K562 (cell line): Measurements from ENCODE around the gene ASCL3. TPM values are rescaled to one million over a fixed set of nuclear protein-coding genes. Genes with fewer than 3 reads are reported as not detected.

Experiments used
- ARID1B ChIP-seq: fragments of 450-650 bp; IDR thresholded peaks from 2 replicates; pipeline ENCODE4 v1.6.1; 2016; ENCODE audit warnings: antibody characterized with exemption, mild to moderate bottlenecking, inconsistent platforms
- BDP1 ChIP-seq: IDR thresholded peaks from 3 replicates; pipeline ENCODE4 v1.6.1; 2011; ENCODE audit not compliant: insufficient read length, insufficient read depth
- BRD4 ChIP-seq: fragments of 200-600 bp; sonication (generic); IDR thresholded peaks from 2 replicates; pipeline ENCODE4 v1.6.1; 2017; ENCODE audit warnings: inconsistent platforms
- DEAF1 ChIP-seq: fragments of 450-650 bp; formaldehyde crosslinking; IDR thresholded peaks from 2 replicates; pipeline ENCODE4 v1.4.0; 2020; ENCODE audit warnings: mild to moderate bottlenecking, moderate library complexity
- HEY1 ChIP-seq: fragments of 250-450 bp; sonication (Bioruptor Pico); IDR thresholded peaks from 2 replicates; pipeline ENCODE4 v1.5.0; 2020; ENCODE audit warnings: mild to moderate bottlenecking, moderate library complexity, borderline replicate concordance
- HMGN3 ChIP-seq: IDR thresholded peaks from 2 replicates; pipeline ENCODE4 v1.6.1; 2011; ENCODE audit warnings: borderline replicate concordance, low read depth, mild to moderate bottlenecking, mixed read lengths, low read length; ENCODE audit not compliant: insufficient read length; ENCODE audit errors: extremely low read depth
- NONO ChIP-seq, 2 experiments: fragments of 200-400 bp in 1 of 2; fragments of 450-650 bp in 1 of 2; formaldehyde crosslinking in 1 of 2; IDR thresholded peaks; 2 replicates each; pipeline ENCODE4 v1.6.1; 2017; ENCODE audit warnings: low read depth in 2 of 2, mild to moderate bottlenecking in 2 of 2, moderate library complexity in 2 of 2, low read length in 1 of 2
- ZNF121 ChIP-seq: sonication (generic); formaldehyde crosslinking; conservative IDR thresholded peaks from 2 replicates; pipeline ENCODE4 v1.8.0; 2022; ENCODE audit warnings: missing genetic modification reagents
- polyA plus RNA-seq, 8 experiments: library from polyadenylated mRNA; depleted of rRNA in 4 of 8; stranded (reverse) in 5 of 8; unstranded in 3 of 8; fragments of >200 nt; fragmentation: Nextera tagmentation in 2 of 8; fragmentation: Illumina TruSeq in 1 of 8; extraction: Ambion mirVana in 2 of 8; extraction: Trizol in 1 of 8; gene quantifications; 2 replicates each; pipeline versions ENCODE4 v1.2.1 to v1.2.3, GENCODE V29; 2011 to 2014; ENCODE audit warnings: inconsistent platforms in 1 of 8, missing spikeins in 1 of 8
- total RNA-seq, 7 experiments: library from RNA; depleted of rRNA in 6 of 7; stranded (reverse); fragments of >200 nt in 6 of 7; fragmentation: Illumina TruSeq in 2 of 7; extraction: Trizol in 2 of 7; gene quantifications; 2 replicates each; pipeline versions ENCODE4 v1.2.1 to v1.2.3, GENCODE V29; 2011 to 2021; ENCODE audit warnings: low replicate concordance in 1 of 7
- TF ChIP-seq, protein P1 (sequence below): fragments of 450-650 bp; IDR thresholded peaks from 2 replicates; pipeline ENCODE4 v1.6.1; 2017; ENCODE audit warnings: mild to moderate bottlenecking, moderate library complexity
- TF ChIP-seq, protein P2 (sequence below): IDR thresholded peaks from 2 replicates; pipeline ENCODE4 v1.6.1; 2016; ENCODE audit warnings: missing genetic modification characterization, missing compliant biosample characterization

ASCL3 gene
- total and polyA plus RNA-seq, 9 of the 15 experiments (the other 6 are each of a cell fraction or from before 2014, with no cell fraction given) = not detected

DNA sequence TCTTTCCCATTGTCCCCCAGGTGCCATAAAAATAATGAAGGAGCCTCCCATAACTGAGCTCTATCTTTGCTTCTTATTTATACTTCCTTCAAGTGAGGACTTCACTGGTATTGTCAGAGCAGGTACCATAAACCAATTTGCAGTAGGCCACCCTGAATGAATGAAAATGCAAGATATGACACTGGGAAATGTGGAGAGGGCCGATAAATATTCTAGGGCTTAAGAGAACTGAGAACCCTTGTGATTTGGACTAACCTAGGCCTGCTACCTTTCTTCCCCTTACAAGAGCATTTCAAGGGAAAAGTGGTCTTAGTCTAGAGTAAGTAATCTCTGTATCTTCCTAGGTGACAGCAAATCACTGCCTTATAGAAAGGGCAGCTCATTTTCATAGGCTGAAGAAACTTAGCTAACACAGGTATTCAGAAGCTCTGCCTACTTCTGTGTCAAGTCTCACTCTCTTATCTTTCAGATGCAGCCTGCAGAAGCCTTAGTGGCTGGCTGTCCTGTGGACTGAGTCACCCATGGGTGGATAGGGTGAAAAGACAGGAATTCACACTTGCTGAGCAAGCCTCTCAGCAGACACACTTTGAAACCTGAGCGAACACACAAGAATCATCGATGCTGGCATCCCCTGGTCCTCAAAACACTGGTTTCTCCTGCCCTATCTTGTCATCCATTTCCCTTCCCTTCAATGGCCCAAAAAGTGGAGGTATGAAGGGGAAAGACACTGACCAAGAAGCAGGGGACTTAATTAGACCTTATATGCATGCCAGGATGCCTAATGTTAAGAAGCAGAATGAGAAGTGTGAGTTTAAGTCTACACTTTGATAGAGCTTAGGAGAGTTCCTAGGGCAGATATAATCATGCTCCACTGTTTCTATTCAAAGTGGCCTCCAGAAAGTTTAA, 45.8 kb upstream of the ASCL3 start (continued):
- TF ChIP-seq, protein P1, sequence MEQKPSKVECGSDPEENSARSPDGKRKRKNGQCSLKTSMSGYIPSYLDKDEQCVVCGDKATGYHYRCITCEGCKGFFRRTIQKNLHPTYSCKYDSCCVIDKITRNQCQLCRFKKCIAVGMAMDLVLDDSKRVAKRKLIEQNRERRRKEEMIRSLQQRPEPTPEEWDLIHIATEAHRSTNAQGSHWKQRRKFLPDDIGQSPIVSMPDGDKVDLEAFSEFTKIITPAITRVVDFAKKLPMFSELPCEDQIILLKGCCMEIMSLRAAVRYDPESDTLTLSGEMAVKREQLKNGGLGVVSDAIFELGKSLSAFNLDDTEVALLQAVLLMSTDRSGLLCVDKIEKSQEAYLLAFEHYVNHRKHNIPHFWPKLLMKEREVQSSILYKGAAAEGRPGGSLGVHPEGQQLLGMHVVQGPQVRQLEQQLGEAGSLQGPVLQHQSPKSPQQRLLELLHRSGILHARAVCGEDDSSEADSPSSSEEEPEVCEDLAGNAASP = no peak
- TF ChIP-seq ARID1B = peak; percentile 98
- TF ChIP-seq DEAF1 (CRISPR knock-in tag) = no peak
- TF ChIP-seq NONO (IDR thresholded peaks at IDR 0.05; ENCODE audit: low read depth in 2 of 2, low read length in 1 of 2) = no peak
- no peak for TF ChIP-seq BRD4
- TF ChIP-seq, protein P2, sequence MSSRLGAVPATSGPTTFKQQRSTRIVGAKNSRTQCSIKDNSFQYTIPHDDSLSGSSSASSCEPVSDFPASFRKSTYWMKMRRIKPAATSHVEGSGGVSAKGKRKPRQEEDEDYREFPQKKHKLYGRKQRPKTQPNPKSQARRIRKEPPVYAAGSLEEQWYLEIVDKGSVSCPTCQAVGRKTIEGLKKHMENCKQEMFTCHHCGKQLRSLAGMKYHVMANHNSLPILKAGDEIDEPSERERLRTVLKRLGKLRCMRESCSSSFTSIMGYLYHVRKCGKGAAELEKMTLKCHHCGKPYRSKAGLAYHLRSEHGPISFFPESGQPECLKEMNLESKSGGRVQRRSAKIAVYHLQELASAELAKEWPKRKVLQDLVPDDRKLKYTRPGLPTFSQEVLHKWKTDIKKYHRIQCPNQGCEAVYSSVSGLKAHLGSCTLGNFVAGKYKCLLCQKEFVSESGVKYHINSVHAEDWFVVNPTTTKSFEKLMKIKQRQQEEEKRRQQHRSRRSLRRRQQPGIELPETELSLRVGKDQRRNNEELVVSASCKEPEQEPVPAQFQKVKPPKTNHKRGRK (tag) = no peak
- peak; percentile 53 for TF ChIP-seq HMGN3
- no peak for TF ChIP-seq ZNF121
- TF ChIP-seq BDP1 = no peak
- no peak for TF ChIP-seq HEY1 (CRISPR knock-in tag)
